GM21723 (cell line): ENCODE data around the gene LCE2A.
"Not testable (repeated sequence)": the region's sequence is repeated elsewhere in the genome, so short reads cannot be mapped to it uniquely, and the experiment has no call there.

Source experiments
- ATAC-seq: cut with Tn5 transposase; IDR thresholded peaks from one replicate; pipeline ENCODE4 v1.9.1; 2021; ENCODE audit warnings: mild to moderate bottlenecking, moderate library complexity; ENCODE audit not compliant: unreplicated experiment

Gene LCE2A, protein sequence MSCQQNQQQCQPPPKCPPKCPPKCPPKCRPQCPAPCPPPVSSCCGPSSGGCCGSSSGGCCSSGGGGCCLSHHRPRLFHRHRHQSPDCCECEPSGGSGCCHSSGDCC

DNA sequence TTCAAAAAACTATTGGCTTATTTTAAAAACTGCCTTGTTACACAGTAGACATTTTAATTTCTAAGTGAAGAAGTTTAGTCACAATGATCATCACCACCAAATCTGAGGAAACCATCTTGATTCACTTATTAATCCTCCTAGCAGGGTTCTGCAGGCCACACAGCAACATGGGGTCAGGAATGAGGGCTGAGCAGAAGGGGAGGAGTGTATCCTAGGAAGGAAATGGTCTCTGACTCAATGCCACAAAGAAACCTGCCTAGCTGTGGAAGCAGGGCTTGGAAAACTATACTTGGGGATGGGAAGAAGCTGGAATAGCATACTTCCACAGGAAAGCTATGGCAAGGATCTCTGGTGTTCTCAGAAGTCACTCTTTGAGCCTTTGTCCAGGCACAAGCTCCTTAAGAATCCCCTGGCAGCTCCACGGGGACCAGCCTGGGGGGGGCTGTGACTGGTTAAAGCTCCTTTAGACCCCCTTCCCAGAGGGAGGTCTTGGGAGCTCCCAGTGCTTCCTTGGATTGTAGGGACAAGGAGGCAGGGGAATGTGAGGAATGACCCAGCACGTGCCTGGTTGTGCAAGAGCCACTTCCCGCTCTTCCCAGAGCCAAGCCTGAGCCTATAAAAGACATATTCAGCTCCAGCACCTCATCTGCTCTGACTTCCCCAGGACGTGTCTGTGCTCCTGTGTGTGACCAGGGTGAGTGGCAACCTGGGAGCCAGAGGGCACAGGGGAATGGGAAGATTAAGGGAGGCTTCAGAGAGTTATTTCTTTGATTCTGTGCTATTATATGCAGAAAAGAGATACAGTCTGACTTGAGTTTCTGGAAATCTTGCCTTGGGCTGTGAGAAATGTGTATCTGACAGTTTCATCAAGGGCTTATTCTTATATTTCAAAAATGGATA, at the start of gene LCE2A:
Gene LCE2A, plus strand, starts transcription at position 645 of the 900 bp plus-strand sequence. CDS start 557 bp downstream, outside the sequence.
- ATAC-seq = no peak

DNA sequence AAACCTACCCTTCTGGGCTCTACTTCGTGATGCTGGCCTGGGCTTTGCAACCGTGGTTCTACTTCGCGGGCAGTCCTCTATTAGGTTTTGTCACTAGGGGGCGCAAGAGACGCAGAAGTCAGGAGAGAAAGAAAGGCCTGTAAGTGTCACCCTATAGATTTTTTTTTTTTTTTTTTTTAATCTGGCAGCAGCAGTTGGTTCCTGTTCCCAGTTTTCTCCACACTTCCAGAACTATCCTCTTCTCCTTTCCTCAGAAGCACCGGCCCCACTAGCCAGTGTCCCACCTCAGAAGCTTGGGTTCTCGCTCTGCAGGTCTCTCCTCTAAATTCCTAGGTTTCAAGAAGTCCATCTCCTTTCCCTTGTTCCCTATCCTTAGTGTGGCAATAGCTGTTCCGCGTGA, 44.0 kb upstream of the LCE2A start:
- ATAC-seq = no peak

DNA sequence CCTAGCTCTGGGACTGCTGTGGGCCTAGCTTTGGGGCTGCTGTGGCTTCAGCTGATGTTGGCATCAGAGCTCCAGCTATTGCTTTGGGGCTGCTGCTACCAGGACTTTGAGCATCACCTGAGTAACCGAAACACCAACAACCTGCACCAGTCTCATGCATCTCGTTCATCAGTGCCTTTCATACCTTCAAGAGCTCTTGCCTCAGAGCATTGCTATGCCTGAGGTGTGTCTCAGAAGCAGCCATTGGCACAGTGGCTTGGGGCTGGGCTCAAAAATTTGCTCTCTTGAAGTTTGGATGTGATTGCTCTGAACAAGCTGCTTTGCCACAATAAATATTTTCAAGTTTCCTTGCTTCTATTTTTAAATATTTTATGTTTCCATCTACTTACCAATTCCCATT, 41.7 kb upstream of the LCE2A start:
- no peak for ATAC-seq

DNA sequence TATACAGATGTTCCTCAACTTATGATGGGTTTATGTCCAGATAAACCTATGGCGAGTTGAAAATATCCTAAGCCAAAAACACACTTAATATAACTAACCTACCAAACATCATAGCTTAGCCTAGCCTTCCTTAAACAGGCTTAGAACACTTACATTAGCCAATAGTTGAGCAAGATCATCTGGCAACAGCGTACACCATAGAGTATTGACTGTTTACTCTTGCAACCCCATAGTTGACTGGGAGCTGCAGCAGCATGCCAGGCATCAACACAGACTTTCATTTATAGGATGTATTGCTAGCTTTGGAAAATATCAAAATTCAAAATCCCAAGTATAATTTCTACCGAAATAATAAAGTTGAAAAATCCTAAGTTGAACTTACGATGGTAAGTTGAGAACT, 40.5 kb upstream of the LCE2A start:
- no peak for ATAC-seq

DNA sequence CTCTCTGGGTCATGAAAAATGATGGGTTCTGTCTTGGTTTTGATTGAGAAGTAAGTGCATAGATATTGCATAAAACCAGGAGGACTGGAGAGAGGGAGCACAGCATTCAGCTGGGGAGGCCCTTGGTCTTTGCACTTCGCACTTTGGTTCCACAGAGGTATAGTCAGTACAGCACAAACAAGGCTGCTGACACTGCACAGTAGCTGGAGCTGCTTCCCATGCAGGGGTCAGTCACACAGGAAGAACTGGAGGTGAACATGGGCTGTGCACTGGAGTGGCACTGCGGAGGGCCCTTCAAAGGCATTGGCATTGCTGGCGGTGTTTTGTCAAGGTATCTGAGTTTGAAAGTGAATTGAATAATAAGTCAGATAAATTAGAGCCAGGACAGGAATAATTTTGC, 39.5 kb upstream of the LCE2A start:
- ATAC-seq = no peak

DNA sequence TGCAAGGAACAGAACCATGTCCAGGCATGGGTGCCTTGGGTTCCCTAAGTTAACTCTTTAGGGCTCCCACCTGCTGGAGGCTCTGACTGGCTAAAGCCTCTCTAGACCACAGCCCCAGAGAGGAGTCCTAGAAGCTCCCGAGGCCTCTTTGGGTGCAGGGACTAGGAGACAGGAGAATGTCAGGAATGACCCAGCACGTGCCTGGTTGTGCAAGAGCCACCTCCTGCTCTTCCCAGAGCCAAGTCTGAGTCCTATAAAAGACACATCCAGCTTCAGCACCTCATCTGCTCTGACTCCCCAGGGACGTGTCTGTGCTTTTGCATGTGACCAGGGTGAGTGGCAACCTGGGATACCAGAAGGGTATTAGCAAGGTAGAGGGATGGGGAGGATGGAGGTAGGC, 35.0 kb upstream of the LCE2A start, which contains the start of gene LCE2D:
Gene LCE2D, plus strand, starts transcription at position 283 of the 400 bp plus-strand sequence. CDS start 726 bp downstream, outside the sequence.
- no peak for ATAC-seq

DNA sequence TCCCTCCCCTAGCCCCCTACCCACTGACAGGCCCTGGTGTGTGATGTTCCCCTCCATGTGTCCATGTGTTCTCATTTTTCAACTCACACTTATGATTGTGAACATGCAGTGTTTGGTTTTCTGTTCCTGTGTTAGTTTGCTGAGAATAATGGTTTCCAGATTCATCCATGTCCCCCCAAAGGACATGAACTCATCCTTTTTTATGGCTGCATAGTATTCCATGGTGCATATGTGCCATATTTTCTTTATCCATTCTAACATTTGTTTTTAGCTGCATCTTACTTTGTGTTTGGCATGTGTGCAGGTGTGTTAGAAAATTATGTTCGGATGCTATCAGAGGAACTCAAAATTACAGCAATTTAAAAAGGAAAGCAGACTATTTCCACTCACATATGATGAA, 32.0 kb upstream of the LCE2A start:
- not testable (repeated sequence) for ATAC-seq

DNA sequence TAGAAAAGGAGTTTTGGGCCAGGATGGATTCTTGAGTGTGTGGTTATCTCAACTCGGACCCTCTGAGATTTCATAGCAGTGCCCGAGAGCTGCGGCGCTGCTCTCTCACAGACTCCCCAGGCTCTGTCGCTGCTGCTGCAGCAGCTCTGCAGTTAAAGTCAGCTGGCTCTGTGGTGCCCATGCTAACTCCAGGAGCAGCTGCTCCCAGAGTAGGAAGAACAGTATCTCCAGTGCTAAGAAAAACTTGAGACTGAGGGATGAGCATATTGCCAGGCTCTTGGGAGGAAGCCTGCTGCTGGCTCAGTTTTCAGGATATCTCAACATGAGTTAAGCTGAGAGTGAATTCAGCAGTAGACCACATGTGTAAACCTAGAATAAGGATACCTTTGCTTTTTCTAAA, 30.5 kb upstream of the LCE2A start:
- ATAC-seq = no peak

DNA sequence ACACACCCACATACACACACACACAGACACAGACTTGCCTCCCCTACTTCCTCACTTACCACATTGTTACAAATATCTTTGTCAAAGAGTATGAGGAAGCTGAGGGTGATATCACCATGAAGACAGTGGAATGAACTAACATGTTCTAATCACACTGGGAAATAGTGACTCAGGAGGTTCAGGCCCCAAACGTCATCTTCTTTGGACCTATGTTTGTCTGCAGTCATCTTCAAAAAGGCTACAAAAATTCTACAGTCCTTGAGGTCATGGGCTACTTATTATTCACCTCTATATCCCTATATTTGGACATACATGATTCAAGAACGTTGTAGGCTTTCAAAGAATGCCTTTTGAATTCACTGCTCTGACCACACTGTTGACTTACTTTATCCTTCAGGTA, 25.1 kb upstream of the LCE2A start:
- ATAC-seq = no peak

DNA sequence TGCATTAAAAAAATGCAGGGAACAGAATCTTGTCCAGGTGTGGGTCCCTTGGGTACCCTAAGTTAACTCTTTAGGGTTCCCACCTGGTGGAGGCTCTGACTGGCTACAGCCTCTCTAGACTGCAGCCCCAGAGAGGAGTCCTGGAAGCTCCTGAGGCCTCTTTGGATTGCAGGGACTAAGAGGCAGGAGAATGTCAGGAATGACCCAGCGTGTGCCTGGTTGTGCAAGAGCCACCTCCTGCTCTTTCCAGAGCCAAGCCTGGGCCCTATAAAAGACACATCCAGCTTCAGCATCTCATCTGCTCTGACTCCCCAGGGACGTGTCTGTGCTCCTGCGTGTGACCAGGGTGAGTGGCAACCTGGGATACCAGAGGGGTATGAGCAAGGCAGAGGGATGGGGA, 23.2 kb upstream of the LCE2A start, which contains the start of gene LCE2C:
Gene LCE2C, plus strand, starts transcription at position 297 of the 400 bp plus-strand sequence. CDS start 737 bp downstream, outside the sequence.
- ATAC-seq = not testable (repeated sequence)

DNA sequence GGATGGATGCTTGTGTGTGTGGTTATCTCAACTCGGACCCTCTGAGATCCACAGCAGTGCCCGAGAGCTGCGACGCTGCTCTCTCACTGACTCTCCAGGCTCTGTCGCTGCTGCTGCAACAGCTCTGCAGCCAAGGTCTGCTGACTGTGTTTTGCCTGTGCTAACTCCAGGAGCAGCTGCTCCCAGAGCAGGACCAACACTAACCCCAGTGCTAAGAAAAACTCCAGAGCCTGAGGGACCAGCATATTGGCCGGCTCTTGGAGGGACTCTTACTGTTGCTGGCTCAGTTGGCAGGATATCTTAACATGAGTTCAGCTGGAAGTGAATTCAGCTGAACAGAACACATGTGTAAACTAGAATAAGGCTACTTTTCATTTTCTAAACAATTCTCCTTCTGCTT, 18.7 kb upstream of the LCE2A start:
- ATAC-seq = no peak

DNA sequence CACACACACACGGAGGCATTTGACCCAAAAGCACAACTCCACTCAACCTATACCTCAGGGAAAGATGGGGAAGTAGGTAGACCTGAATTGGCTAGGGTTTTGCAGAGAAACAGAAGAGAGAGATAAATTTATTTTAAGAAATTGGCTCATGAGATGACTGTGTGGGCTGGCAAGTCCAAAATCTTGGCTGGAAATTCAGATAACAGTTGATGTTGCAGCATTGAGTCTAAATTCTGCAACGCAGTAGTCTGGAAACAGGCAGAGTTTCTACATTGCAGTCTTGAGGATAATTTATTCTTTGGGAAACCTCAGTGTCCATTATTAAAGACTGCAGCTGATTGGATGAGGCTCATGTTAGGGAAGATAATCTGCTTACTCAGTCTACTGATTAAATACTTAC, 16.5 kb upstream of the LCE2A start:
- ATAC-seq = no peak

DNA sequence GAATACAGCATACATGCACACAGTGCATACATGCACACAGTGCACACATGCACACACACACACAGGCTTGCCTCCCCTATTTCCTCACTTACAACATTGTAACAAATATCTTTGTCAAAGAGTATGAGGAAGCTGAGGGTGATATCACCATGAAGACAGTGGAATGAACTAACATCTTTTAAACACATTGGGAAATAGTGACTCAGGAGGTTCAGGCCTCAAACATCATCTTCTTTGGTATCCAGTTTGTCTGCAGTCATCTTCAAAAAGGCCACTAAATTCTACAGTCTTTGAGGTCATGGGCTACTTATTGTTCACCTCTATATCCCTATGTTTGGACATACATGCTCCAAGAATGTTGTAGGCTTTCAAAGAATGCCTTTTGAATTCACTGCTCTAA, 14.3 kb upstream of the LCE2A start:
- ATAC-seq = no peak

DNA sequence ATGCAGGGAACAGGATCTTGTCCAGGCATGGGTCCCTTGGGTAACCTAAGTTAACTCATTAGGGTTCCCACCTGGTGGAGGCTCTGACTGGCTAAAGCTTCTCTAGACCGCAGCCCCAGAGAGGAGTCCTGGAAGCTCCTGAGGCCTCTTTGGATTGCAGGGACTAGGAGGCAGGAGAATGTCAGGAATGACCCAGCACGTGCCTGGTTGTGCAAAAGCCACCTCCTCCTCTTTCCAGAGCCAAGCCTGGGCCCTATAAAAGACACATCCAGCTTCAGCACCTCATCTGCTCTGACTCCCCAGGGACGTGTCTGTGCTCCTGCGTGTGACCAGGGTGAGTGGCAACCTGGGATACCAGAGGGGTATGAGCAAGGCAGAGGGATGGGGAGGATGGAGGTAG, 12.3 kb upstream of the LCE2A start, which contains the start of gene LCE2B:
Gene LCE2B, plus strand, starts transcription at position 301 of the 400 bp plus-strand sequence. CDS start 721 bp downstream, outside the sequence.
- not testable (repeated sequence) for ATAC-seq

DNA sequence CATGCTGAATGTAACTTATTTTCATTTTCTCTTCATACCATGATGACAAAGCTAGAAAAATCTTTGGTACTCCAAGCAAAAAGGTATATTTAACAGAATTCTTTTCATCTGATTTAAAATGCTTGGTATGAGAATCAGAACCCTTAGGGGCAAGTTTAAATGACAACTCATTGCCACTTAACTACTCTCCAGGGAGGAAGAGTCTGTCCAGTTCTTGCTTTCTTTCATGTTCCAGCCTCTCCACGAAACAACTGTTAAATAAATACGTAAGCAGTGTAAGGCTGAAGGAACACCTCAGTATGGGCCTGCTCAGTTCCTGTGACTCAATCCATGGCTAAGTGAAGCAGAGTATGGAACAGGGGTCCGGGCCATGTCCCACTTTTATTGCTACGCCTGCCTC, 1.6 kb downstream of the LCE2A start:
- ATAC-seq = no peak

DNA sequence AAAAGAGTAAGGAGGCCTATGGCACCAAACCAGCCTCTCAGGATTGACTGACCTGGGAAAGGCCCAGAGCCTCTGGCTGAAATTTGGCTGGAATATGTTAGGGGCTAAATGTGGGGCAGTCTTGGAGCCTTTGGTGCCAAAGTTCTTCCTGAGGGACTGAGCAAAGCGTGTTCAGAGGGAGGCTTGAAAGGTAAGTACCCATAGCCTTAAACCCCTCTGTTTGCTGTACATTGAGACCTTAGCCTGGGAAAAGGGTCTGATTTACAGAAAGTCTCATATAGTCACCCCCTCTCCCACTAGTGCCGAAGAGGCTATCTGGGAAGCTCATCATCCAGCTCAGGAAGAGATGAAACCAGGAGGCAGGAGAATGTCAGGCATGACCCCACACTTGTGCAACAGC, 9.7 kb downstream of the LCE2A start, which contains the start of gene LCE4A:
Gene LCE4A, plus strand, starts transcription at position 301 of the 400 bp plus-strand sequence. CDS start 916 bp downstream, outside the sequence.
- no peak for ATAC-seq

DNA sequence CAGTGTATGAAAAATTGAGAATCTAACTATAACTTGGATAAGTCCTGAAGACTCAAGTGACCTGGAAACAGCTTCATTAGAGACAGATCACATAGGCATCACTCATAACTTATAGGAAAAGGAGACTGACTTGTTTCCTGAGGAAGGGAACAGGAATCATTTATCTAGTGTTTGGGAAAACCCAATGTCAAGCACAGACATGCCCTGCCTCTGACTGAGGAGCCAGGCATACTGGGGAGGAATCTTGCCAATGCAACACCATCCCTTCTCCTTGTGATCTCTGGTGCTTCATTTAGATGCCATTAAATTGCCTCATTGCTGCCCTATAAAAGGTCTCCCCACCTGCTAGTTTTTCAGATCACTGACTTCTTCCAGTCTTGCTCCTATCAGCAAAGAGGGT, 20.1 kb downstream of the LCE2A start:
- ATAC-seq = no peak

DNA sequence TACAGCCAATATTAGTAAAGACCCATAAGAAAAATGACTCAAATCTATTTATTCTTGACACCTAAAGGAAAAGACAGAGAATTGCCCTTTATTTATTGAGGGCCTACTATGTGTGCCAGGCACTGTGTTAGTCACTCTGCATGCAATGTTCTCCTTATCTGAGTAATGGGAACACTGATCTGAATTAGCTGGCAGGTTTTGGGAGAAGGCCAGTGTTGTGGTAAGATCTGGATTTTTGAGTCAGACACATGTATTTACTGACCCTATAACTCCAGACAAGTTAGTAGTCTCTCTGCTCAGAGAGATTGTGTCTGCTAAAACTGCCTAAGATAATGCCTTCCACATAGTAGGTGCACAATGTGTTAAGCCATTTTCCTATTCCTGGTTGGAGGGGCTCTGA, 27.1 kb downstream of the LCE2A start:
- no peak for ATAC-seq

DNA sequence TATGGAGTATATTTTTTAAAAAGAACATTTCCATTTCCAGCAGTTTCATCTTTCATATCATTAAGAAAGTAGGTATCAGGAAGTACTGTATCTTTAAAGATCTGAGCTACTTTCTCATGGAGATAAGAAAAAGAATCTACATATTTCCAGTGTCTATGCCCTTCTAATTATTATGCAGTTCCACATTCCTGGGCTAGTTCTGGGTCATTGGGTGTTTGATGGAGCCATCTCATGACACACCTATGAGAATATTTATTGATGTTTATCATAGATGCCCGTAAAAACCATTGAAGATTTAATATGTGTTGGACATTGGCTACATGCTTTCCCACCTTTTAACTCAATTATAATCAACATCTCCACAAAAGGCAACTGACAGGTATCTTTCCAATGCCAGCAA, 30.8 kb downstream of the LCE2A start:
- no peak for ATAC-seq

DNA sequence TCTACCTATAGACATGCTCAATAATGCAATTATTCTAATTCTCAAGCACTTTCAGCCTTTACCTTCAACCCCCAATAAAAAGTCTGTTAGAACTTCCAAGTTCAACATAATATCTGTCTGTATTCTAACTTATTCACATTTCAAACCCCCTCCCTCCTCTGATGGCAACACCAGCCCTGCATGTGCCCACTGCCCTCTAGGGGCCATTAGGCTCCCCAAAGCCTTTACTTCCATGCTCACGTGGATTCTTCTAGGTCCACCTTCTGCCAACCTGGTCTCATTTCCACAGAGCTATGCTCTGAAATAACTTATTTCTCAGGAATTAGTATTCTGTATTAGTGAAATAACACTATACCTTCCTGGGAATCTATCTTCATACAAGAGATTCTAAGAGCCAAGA, 37.5 kb downstream of the LCE2A start:
- ATAC-seq = no peak

DNA sequence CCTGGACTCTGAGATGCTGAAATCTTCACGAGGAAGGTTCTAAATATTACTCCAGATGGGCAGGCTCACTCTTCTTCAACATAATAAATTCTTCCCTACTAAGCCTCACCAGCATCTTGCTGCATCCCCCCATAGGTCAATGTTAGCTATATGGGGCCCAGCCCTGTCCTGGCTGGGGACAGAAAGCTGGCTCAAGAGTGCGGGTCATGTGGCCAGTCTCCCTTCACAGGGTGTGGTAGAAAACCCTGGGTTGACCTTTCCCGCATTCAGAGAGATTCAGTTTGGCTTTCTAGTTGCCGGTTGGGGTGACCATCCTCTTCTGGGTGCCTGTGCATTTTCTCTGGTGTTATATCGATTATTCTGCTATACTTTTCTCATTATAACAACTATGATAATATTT, 39.9 kb downstream of the LCE2A start:
- no peak for ATAC-seq

DNA sequence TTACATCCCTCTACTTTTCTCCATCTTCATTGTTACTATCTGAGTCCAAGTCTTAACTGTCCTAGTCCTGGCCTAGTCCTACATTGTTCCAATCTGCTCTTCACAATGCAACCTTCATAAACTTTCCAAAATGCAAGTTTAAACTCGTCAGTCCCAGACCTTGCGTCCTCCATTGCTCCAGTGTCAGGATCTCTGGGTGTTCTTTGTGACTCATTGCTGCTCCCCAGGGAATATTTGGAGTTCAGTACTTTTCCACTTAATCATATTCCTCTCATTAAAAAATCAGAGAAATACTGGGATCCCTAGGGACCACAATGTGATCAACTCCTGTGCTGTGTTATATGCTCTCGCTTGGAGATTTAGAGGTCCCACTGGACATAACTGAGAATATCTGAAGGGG, 41.7 kb downstream of the LCE2A start:
- no peak for ATAC-seq
